Measurements from ENCODE around the gene SLC6A8.
"Not testable (repeated sequence)": the region's sequence is repeated elsewhere in the genome, so short reads cannot be mapped to it uniquely, and the experiment has no call there.

Gene SLC6A8

GRCh38 chrX:153733651-153734240 lies 46.0 kb downstream of the SLC6A8 start:
- DNase-seq = no peak

GRCh38 chrX:153734871-153735270 lies 47.1 kb downstream of the SLC6A8 start:
- no peak for DNase-seq

- no peak for DNase-seq
Measured at GRCh38 chrX:153735274-153735673, 47.5 kb downstream of the SLC6A8 start.

- DNase-seq = no peak
Measured at GRCh38 chrX:153736071-153736820, 48.5 kb downstream of the SLC6A8 start.

GRCh38 chrX:153736871-153737441 lies 49.2 kb downstream of the SLC6A8 start:
- DNase-seq = no peak

- DNase-seq = no peak
Measured at GRCh38 chrX:153738056-153738605, 50.4 kb downstream of the SLC6A8 start.

- no peak for DNase-seq
Measured at GRCh38 chrX:153739754-153740486, 52.2 kb downstream of the SLC6A8 start.

- DNase-seq = no peak
Measured at GRCh38 chrX:153740631-153741222, 53.0 kb downstream of the SLC6A8 start.

- DNase-seq = no peak
Measured at GRCh38 chrX:153741446-153741845, 53.7 kb downstream of the SLC6A8 start.

- not testable (repeated sequence) for DNase-seq
Measured at GRCh38 chrX:153742111-153742510, 54.4 kb downstream of the SLC6A8 start.

- not testable (repeated sequence) for DNase-seq
Measured at GRCh38 chrX:153742796-153743467, 55.2 kb downstream of the SLC6A8 start.

GRCh38 chrX:153743468-153744209 lies 55.9 kb downstream of the SLC6A8 start:
- not testable (repeated sequence) for DNase-seq

- no peak for DNase-seq
Measured at GRCh38 chrX:153744210-153745066, 56.7 kb downstream of the SLC6A8 start.

GRCh38 chrX:153745067-153745433 lies 57.3 kb downstream of the SLC6A8 start:
- DNase-seq = not testable (repeated sequence)

Measured in activated CD4-positive, CD25-positive, alpha-beta regulatory T cell treated with anti-CD3 and anti-CD28 coated beads, Interleukin-2, amount 50 U/mL, for 72 hours (primary cell).